OCI-LY1 (cell line): ENCODE results near the gene LYPD6.

Source experiments
- CTCF ChIP-seq: fragments of 200-600 bp; sonication (generic), shearing (Covaris generic); IDR thresholded peaks from 2 replicates; pipeline ENCODE4 v1.5.1; 2017; ENCODE audit warnings: mild to moderate bottlenecking, antibody characterized with exemption, low read length, moderate library complexity, mixed read lengths
- EZH2 ChIP-seq: fragments of 200-600 bp; sonication (generic), shearing (Covaris generic); IDR thresholded peaks from 2 replicates; pipeline ENCODE4 v1.8.0; 2017; ENCODE audit warnings: borderline replicate concordance, mixed run types, mild to moderate bottlenecking, antibody characterized with exemption, low read length, moderate library complexity, mixed read lengths

GRCh38 chr2:149312039-149312438 is 18.3 kb upstream of the LYPD6 start:
- TF ChIP-seq CTCF (no peak), EZH2 (no peak)
